ENCODE measurements around the gene RB1.
A peak's percentile ranks its signal among the peaks of the same experiment; 100 is the strongest.

RB1 gene

GRCh38 chr13:48500652-48501197, 197.2 kb downstream of the RB1 start:
- Histone ChIP-seq H3K36me3 (ENCODE audit: control insufficient read depth, insufficient read depth, low read length) (no peaks in the 10 kb centered on the region), H3K27me3 (ENCODE audit: control insufficient read depth, insufficient read depth, low read length) (no peaks in the 10 kb centered on the region), H3K79me2 (no peaks in the 10 kb centered on the region), H3K9me3 (ENCODE audit: control insufficient read depth, low read length) (no peaks in the 10 kb centered on the region), H3K4me2 (ENCODE audit: low read length) (no peak overlapping the region), H3K27ac (no peak overlapping the region), H3K4me1 (no peaks in the 10 kb centered on the region), H2AFZ (no peak overlapping the region), H3K4me3 (ENCODE audit: low read depth, low read length) (no peak overlapping the region), H3K9ac (no peak overlapping the region)
- TF ChIP-seq CTCF (IDR thresholded peaks at IDR 0.05), result no peak

- Histone ChIP-seq H3K4me2 (ENCODE audit: low read length) (no peak overlapping the region), H3K9ac (no peak overlapping the region), H3K9me3 (ENCODE audit: control insufficient read depth, low read length) (no peaks in the 10 kb centered on the region), H2AFZ (no peak overlapping the region), H3K36me3 (ENCODE audit: control insufficient read depth, insufficient read depth, low read length) (no peaks in the 10 kb centered on the region), H3K4me3 (ENCODE audit: low read depth, low read length) (no peak overlapping the region), H3K4me1 (no peaks in the 10 kb centered on the region), H3K27ac (no peak overlapping the region), H3K27me3 (ENCODE audit: control insufficient read depth, insufficient read depth, low read length) (no peaks in the 10 kb centered on the region), H3K79me2 (no peaks in the 10 kb centered on the region)
- TF ChIP-seq CTCF (IDR thresholded peaks at IDR 0.05), result no peak
These were observed 198.2 kb downstream of the RB1 start for GRCh38 chr13:48501705-48502104.

GRCh38 chr13:48502601-48503319, 199.2 kb downstream of the RB1 start:
- H2AFZ ChIP-seq, result no peak overlapping the region
- H3K4me2 ChIP-seq (ENCODE audit: low read length), result no peak overlapping the region
- H3K4me3 ChIP-seq (ENCODE audit: low read depth, low read length), result no peak overlapping the region
- no peaks in the 10 kb centered on the region for H3K27me3 ChIP-seq (ENCODE audit: control insufficient read depth, insufficient read depth, low read length)
- H3K79me2 ChIP-seq, result no peaks in the 10 kb centered on the region
- no peak for TF ChIP-seq CTCF (IDR thresholded peaks at IDR 0.05)
- H3K27ac ChIP-seq, result no peak overlapping the region
- no peaks in the 10 kb centered on the region for H3K36me3 ChIP-seq (ENCODE audit: control insufficient read depth, insufficient read depth, low read length)
- H3K9ac ChIP-seq, result no peak overlapping the region
- no peaks in the 10 kb centered on the region for H3K4me1 ChIP-seq
- no peaks in the 10 kb centered on the region for H3K9me3 ChIP-seq (ENCODE audit: control insufficient read depth, low read length)

- no peak overlapping the region for H3K4me3 ChIP-seq (ENCODE audit: low read depth, low read length)
- H3K79me2 ChIP-seq, result no peaks in the 10 kb centered on the region
- no peak overlapping the region for H2AFZ ChIP-seq
- H3K9me3 ChIP-seq (ENCODE audit: control insufficient read depth, low read length), result no peaks in the 10 kb centered on the region
- TF ChIP-seq CTCF (IDR thresholded peaks at IDR 0.05), result no peak
- no peak overlapping the region for H3K9ac ChIP-seq
- H3K27ac ChIP-seq, result no peak overlapping the region
- no peaks in the 10 kb centered on the region for H3K36me3 ChIP-seq (ENCODE audit: control insufficient read depth, insufficient read depth, low read length)
- no peak overlapping the region for H3K4me2 ChIP-seq (ENCODE audit: low read length)
- H3K4me1 ChIP-seq, result no peaks in the 10 kb centered on the region
- no peaks in the 10 kb centered on the region for H3K27me3 ChIP-seq (ENCODE audit: control insufficient read depth, insufficient read depth, low read length)
These were observed 201.1 kb downstream of the RB1 start for GRCh38 chr13:48504606-48505005.

- TF ChIP-seq CTCF (IDR thresholded peaks at IDR 0.05), result no peak
- H3K36me3 ChIP-seq (ENCODE audit: control insufficient read depth, insufficient read depth, low read length), result no peaks in the 10 kb centered on the region
- H3K79me2 ChIP-seq, result no peaks in the 10 kb centered on the region
- H3K9me3 ChIP-seq (ENCODE audit: control insufficient read depth, low read length), result no peaks in the 10 kb centered on the region
- no peak overlapping the region for H3K9ac ChIP-seq
- H3K27me3 ChIP-seq (ENCODE audit: control insufficient read depth, insufficient read depth, low read length), result no peaks in the 10 kb centered on the region
- no peak overlapping the region for H2AFZ ChIP-seq
- peak overlapping the region; percentile 64 for H3K27ac ChIP-seq
- H3K4me2 ChIP-seq (ENCODE audit: low read length), result no peak overlapping the region
- no peaks in the 10 kb centered on the region for H3K4me1 ChIP-seq
- no peak overlapping the region for H3K4me3 ChIP-seq (ENCODE audit: low read depth, low read length)
These were observed 201.5 kb downstream of the RB1 start for GRCh38 chr13:48505012-48505411.

Measured in parathyroid adenoma (tissue), 2 donors.